Measurements from ENCODE around the gene TMEM9. TPM values are rescaled to one million over a fixed set of nuclear protein-coding genes. Genes with fewer than 3 reads are reported as not detected.

The TMEM9 gene
- total and polyA plus RNA-seq, 9 of the 15 experiments (the other 6 are each of a cell fraction or from before 2014, with no cell fraction given) = 30.4 to 107 (median 67.6) TPM

- TF ChIP-seq, protein P1, sequence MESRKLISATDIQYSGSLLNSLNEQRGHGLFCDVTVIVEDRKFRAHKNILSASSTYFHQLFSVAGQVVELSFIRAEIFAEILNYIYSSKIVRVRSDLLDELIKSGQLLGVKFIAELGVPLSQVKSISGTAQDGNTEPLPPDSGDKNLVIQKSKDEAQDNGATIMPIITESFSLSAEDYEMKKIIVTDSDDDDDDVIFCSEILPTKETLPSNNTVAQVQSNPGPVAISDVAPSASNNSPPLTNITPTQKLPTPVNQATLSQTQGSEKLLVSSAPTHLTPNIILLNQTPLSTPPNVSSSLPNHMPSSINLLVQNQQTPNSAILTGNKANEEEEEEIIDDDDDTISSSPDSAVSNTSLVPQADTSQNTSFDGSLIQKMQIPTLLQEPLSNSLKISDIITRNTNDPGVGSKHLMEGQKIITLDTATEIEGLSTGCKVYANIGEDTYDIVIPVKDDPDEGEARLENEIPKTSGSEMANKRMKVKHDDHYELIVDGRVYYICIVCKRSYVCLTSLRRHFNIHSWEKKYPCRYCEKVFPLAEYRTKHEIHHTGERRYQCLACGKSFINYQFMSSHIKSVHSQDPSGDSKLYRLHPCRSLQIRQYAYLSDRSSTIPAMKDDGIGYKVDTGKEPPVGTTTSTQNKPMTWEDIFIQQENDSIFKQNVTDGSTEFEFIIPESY (CRISPR knock-in tag; IDR thresholded peaks at IDR 0.05) = no peak
- no peak for TF ChIP-seq CBX3 (IDR thresholded peaks at IDR 0.05; ENCODE audit: borderline replicate concordance in 1 of 2, low read length in 2 of 2)
- TF ChIP-seq ARID3A (IDR thresholded peaks at IDR 0.05; ENCODE audit: borderline replicate concordance, low read depth, low read length) = no peak
- no peak for TF ChIP-seq HOMEZ (CRISPR knock-in tag; IDR thresholded peaks at IDR 0.05)
- no peak for TF ChIP-seq CEBPG (CRISPR knock-in tag; IDR thresholded peaks at IDR 0.05)
- TF ChIP-seq CEBPG (tag; conservative IDR thresholded peaks at IDR 0.05 in 1 of 2, IDR thresholded peaks at IDR 0.05 in 1 of 2) = no peak
- TF ChIP-seq ZNF239 (CRISPR knock-in tag; IDR thresholded peaks at IDR 0.05) = no peak
- TF ChIP-seq, protein P2, sequence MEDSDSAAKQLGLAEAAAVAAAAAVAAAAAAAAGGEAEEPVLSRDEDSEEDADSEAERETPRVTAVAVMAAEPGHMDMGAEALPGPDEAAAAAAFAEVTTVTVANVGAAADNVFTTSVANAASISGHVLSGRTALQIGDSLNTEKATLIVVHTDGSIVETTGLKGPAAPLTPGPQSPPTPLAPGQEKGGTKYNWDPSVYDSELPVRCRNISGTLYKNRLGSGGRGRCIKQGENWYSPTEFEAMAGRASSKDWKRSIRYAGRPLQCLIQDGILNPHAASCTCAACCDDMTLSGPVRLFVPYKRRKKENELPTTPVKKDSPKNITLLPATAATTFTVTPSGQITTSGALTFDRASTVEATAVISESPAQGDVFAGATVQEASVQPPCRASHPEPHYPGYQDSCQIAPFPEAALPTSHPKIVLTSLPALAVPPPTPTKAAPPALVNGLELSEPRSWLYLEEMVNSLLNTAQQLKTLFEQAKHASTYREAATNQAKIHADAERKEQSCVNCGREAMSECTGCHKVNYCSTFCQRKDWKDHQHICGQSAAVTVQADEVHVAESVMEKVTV (CRISPR knock-in tag; IDR thresholded peaks at IDR 0.05) = no peak
- no peak for TF ChIP-seq ZNF134 (CRISPR knock-in tag; conservative IDR thresholded peaks at IDR 0.05)
- no peak for TF ChIP-seq TSC22D4 (tag; IDR thresholded peaks at IDR 0.05)
- TF ChIP-seq, protein P3, sequence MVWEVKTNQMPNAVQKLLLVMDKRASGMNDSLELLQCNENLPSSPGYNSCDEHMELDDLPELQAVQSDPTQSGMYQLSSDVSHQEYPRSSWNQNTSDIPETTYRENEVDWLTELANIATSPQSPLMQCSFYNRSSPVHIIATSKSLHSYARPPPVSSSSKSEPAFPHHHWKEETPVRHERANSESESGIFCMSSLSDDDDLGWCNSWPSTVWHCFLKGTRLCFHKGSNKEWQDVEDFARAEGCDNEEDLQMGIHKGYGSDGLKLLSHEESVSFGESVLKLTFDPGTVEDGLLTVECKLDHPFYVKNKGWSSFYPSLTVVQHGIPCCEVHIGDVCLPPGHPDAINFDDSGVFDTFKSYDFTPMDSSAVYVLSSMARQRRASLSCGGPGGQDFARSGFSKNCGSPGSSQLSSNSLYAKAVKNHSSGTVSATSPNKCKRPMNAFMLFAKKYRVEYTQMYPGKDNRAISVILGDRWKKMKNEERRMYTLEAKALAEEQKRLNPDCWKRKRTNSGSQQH (CRISPR knock-in tag; IDR thresholded peaks at IDR 0.05) = no peak
Measured at GRCh38 chr1:201128476-201128875, 25.8 kb downstream of the TMEM9 start (continued).

All from K562 (cell line).